Endodermal cell (in vitro differentiated cells): Measurements from ENCODE around the gene KCNQ2. TPM values are rescaled to one million over a fixed set of nuclear protein-coding genes. Genes with fewer than 3 reads are reported as not detected.
A peak's percentile ranks its signal among the peaks of the same experiment; 100 is the strongest.

Experiments
- DNase-seq: peaks from one replicate; pipeline ENCODE4 v3.0.0-alpha.2; 2017
- H3K27ac ChIP-seq: 2 replicates; pipeline ENCODE4 v1.5.1; 2013; ENCODE audit warnings: mild to moderate bottlenecking, low read depth, low read length, moderate library complexity
- H3K27me3 ChIP-seq: 2 replicates; pipeline ENCODE4 v1.6.1; 2013; ENCODE audit warnings: mild to moderate bottlenecking, low read length, moderate library complexity; ENCODE audit not compliant: insufficient read depth, control insufficient read depth, poor library complexity, severe bottlenecking
- H3K36me3 ChIP-seq: 2 replicates; pipeline ENCODE4 v1.7.0; 2013; ENCODE audit warnings: mild to moderate bottlenecking, low read length, moderate library complexity; ENCODE audit not compliant: control insufficient read depth, insufficient read depth
- H3K4me1 ChIP-seq: one replicate; pipeline ENCODE4 v1.7.0; 2013; ENCODE audit warnings: low read length; ENCODE audit not compliant: control insufficient read depth, insufficient read depth
- H3K4me3 ChIP-seq: 2 replicates; pipeline ENCODE4 v1.5.1; 2013; ENCODE audit warnings: mild to moderate bottlenecking, low read length, moderate library complexity
- H3K9ac ChIP-seq: 2 replicates; pipeline ENCODE4 v1.6.1; 2013; ENCODE audit warnings: mild to moderate bottlenecking, low read length, moderate library complexity; ENCODE audit not compliant: poor library complexity, severe bottlenecking; ENCODE audit errors: extremely low read depth
- H3K9me3 ChIP-seq: 2 replicates; pipeline ENCODE4 v1.6.1; 2013; ENCODE audit warnings: mild to moderate bottlenecking, low read length, moderate library complexity; ENCODE audit not compliant: control insufficient read depth
- H3K27ac Mint-ChIP-seq: 2 replicates; pipeline ENCODE4 v1.8.0; 2020; ENCODE audit warnings: mixed read lengths
- H3K27me3 Mint-ChIP-seq: 2 replicates; pipeline ENCODE4 v1.8.0; 2021; ENCODE audit warnings: mild to moderate bottlenecking, mixed read lengths; ENCODE audit not compliant: insufficient read depth
- H3K36me3 Mint-ChIP-seq: 2 replicates; pipeline ENCODE4 v1.8.0; 2020; ENCODE audit warnings: low read depth, mixed read lengths
- H3K4me1 Mint-ChIP-seq: 2 replicates; pipeline ENCODE4 v1.8.0; 2020; ENCODE audit warnings: mixed read lengths
- H3K4me3 Mint-ChIP-seq: 2 replicates; pipeline ENCODE4 v1.8.0; 2020; ENCODE audit warnings: mild to moderate bottlenecking, moderate library complexity, mixed read lengths
- H3K9me3 Mint-ChIP-seq: 2 replicates; pipeline ENCODE4 v1.8.0; 2020; ENCODE audit warnings: mild to moderate bottlenecking, mixed read lengths
- CTCF ChIP-seq: fragments of 200-600 bp; sonication (generic); conservative IDR thresholded peaks from 2 replicates; pipeline ENCODE4 v1.5.0; 2021; ENCODE audit warnings: antibody characterized with exemption, mild to moderate bottlenecking
- whole genome bisulfite sequencing, 2 experiments: methylation state at CpG; one replicate each; pipeline versions ENCODE4 v1.1.5 to v1.1.7; 2013; ENCODE audit warnings: missing lambda C conversion rate in 2 of 2, mixed read lengths in 1 of 2; ENCODE audit not compliant: insufficient coverage in 1 of 2, insufficient read length in 1 of 2; 5-methylcytosine and 5-hydroxymethylcytosine counted together
- total RNA-seq, 2 donors: library from RNA; stranded (reverse); fragmentation: NEBNext Ultra II Directional in 1 of 2; extraction: Animal tissue kit (Norgen Biotek cat#: 25700) in 1 of 2; gene quantifications; 2 replicates in 1 of 2; 3 replicates in 1 of 2; pipeline ENCODE4 v1.2.1, GENCODE V29; 2021

The KCNQ2 gene
- total RNA-seq, 2 donors from 2014 or later = 36.4 to 62.8 TPM

GRCh38 chr20:63490416-63490815, 18.0 kb upstream of the KCNQ2 start:
- H3K4me3 Mint-ChIP-seq = no peak overlapping the region
- no peak overlapping the region for H3K9ac ChIP-seq
- 90 to 92% methylated on average over 20 to 24 of the region's 24 CpGs for WGBS, 2 experiments
- peaks cover 7% of the 10 kb centered on the region for H3K36me3 Mint-ChIP-seq
- H3K27me3 ChIP-seq = peaks cover 28% of the 10 kb centered on the region
- no peak for TF ChIP-seq CTCF
- no peaks in the 10 kb centered on the region for H3K36me3 ChIP-seq
- peaks cover 2% of the 10 kb centered on the region for H3K9me3 Mint-ChIP-seq
- no peak overlapping the region for H3K4me3 ChIP-seq
- no peaks in the 10 kb centered on the region for H3K4me1 ChIP-seq
- H3K27ac Mint-ChIP-seq = no peak overlapping the region
- DNase-seq = no peak
- H3K9me3 ChIP-seq = no peaks in the 10 kb centered on the region
- no peak overlapping the region for H3K27ac ChIP-seq
- H3K4me1 Mint-ChIP-seq = no peaks in the 10 kb centered on the region
- H3K27me3 Mint-ChIP-seq = peaks cover 33% of the 10 kb centered on the region

- DNase-seq = peak; percentile 73
- 29 to 46% methylated on average over 44 to 83 of the region's 83 CpGs for WGBS, 2 experiments
Measured at GRCh38 chr20:63488315-63489251, 16.1 kb upstream of the KCNQ2 start.

DNA sequence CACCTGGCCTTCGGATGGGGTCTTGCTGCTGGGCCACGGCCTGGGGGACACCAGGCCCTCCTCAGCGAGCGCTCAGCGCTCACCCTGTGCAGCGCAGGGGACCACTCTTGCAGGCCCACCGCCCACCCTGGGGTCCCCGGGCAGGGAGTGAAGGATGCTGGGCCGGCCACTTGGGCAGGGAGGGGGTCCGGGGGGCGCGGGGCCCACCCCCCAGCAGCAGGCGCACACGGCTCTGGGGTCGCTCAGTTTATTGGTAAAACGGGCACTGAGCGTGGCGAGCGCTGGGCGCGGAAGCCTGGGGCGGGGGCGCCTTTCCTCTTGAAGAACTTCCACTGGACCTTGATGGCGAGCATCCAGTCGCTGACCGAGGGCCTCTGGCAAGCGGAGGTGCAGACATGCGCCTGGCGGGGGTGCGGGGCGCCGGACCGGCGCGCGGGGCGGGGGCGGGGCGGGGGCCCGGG, 15.4 kb upstream of the KCNQ2 start:
- peaks cover 33% of the 10 kb centered on the region for H3K27me3 Mint-ChIP-seq
- H3K27ac Mint-ChIP-seq = no peak overlapping the region
- Histone ChIP-seq H3K36me3 (no peaks in the 10 kb centered on the region), H3K9me3 (no peaks in the 10 kb centered on the region), H3K4me1 (no peaks in the 10 kb centered on the region), H3K9ac (no peak overlapping the region), H3K4me3 (no peak overlapping the region), H3K27me3 (peaks cover 28% of the 10 kb centered on the region), H3K27ac (no peak overlapping the region)
- no peak for TF ChIP-seq CTCF
- peak overlapping the region; percentile 28 for H3K4me3 Mint-ChIP-seq
- WGBS, 2 experiments = 21 to 29% methylated on average over 7 to 39 of the region's 40 CpGs
- DNase-seq = peak; percentile 63
- H3K36me3 Mint-ChIP-seq = peaks cover 7% of the 10 kb centered on the region
- H3K4me1 Mint-ChIP-seq = no peaks in the 10 kb centered on the region
- peaks cover 2% of the 10 kb centered on the region for H3K9me3 Mint-ChIP-seq

More at GRCh38 chr20:63488315-63489251, 16.1 kb upstream of the KCNQ2 start:
- H3K27me3 ChIP-seq = peaks cover 28% of the 10 kb centered on the region
- no peak overlapping the region for H3K27ac Mint-ChIP-seq
- TF ChIP-seq CTCF = no peak
- peaks cover 33% of the 10 kb centered on the region for H3K27me3 Mint-ChIP-seq
- H3K36me3 Mint-ChIP-seq = peaks cover 7% of the 10 kb centered on the region
- H3K9me3 Mint-ChIP-seq = peaks cover 2% of the 10 kb centered on the region
- H3K4me1 ChIP-seq = no peaks in the 10 kb centered on the region
- no peaks in the 10 kb centered on the region for H3K9me3 ChIP-seq
- no peak overlapping the region for H3K4me3 ChIP-seq
- H3K27ac ChIP-seq = no peak overlapping the region
- no peaks in the 10 kb centered on the region for H3K36me3 ChIP-seq
- H3K9ac ChIP-seq = no peak overlapping the region
- no peaks in the 10 kb centered on the region for H3K4me1 Mint-ChIP-seq
- H3K4me3 Mint-ChIP-seq = peak overlapping the region; percentile 28
